ENCODE measurements around the gene ZNF76.

GRCh38 chr6:35328108-35328723 is 68.7 kb downstream of the ZNF76 start:
- TF ChIP-seq PBX3 (IDR thresholded peaks at IDR 0.05; ENCODE audit: insufficient replicate concordance, low read depth, low read length) (no peak), CTCF (IDR thresholded peaks at IDR 0.05 in 2 of 3, conservative IDR thresholded peaks at IDR 0.05 in 1 of 3; ENCODE audit: control insufficient read depth in 2 of 3, extremely low read depth in 1 of 3, insufficient read depth in 1 of 3, low read depth in 3 of 3, low read length in 3 of 3) (no peak), ATF7 (IDR thresholded peaks at IDR 0.05; ENCODE audit: low read depth) (no peak), HDAC2 (IDR thresholded peaks at IDR 0.05) (no peak)
- TF ChIP-seq, protein P1, sequence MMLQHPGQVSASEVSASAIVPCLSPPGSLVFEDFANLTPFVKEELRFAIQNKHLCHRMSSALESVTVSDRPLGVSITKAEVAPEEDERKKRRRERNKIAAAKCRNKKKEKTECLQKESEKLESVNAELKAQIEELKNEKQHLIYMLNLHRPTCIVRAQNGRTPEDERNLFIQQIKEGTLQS (IDR thresholded peaks at IDR 0.05; ENCODE audit: borderline replicate concordance, extremely low read depth, low read depth, low read length): no peak

All from GM12878 (cell line).